GM13976 (cell line): ENCODE measurements around the gene PWWP2B.
"Not testable (repeated sequence)": the region's sequence is repeated elsewhere in the genome, so short reads cannot be mapped to it uniquely, and the experiment has no call there.

Source experiments
- DNase-seq: peaks from one replicate; pipeline ENCODE4 v3.0.0; 2012; ENCODE audit warnings: low spot score
- in situ Hi-C: fragments of 300-500 bp; cut with MboI; formaldehyde crosslinking; loops from one replicate; pipeline ENCODE4 v1.12.0; 2022; ENCODE audit warnings: low sequenced_read_pairs, mixed read lengths, inconsistent platforms; ENCODE audit not compliant: unreplicated experiment
- TF ChIP-seq, protein P1 (sequence below): IDR thresholded peaks from 2 replicates; pipeline ENCODE4 v1.5.1; 2012; ENCODE audit warnings: borderline replicate concordance, mild to moderate bottlenecking; ENCODE audit not compliant: insufficient read depth; ENCODE audit errors: extremely low read depth, missing control alignments, control extremely low read depth

Gene PWWP2B

DNA sequence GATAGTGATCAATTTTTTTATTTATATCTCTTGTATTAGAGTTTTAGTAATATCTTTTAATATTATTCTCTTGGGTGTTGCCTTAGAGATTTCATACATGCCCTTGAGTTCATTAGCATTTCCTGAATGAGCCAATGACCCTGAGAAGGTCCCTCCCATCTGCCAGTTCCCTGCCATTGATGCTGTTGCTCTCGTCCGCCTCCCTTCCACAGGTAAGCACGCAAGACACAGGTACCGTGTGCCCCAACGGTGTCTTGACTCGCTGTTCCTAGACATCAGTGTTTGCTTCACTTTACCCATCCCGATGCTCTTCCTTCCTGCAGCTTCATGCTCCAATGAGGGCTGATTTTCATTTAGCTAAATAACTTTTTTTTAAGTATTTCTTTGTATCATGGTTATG lies 19.7 kb upstream of the PWWP2B start:
- no peak for DNase-seq
- in situ Hi-C loops, result no loop called here
- TF ChIP-seq, protein P1, sequence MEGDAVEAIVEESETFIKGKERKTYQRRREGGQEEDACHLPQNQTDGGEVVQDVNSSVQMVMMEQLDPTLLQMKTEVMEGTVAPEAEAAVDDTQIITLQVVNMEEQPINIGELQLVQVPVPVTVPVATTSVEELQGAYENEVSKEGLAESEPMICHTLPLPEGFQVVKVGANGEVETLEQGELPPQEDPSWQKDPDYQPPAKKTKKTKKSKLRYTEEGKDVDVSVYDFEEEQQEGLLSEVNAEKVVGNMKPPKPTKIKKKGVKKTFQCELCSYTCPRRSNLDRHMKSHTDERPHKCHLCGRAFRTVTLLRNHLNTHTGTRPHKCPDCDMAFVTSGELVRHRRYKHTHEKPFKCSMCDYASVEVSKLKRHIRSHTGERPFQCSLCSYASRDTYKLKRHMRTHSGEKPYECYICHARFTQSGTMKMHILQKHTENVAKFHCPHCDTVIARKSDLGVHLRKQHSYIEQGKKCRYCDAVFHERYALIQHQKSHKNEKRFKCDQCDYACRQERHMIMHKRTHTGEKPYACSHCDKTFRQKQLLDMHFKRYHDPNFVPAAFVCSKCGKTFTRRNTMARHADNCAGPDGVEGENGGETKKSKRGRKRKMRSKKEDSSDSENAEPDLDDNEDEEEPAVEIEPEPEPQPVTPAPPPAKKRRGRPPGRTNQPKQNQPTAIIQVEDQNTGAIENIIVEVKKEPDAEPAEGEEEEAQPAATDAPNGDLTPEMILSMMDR, result no peak

DNA sequence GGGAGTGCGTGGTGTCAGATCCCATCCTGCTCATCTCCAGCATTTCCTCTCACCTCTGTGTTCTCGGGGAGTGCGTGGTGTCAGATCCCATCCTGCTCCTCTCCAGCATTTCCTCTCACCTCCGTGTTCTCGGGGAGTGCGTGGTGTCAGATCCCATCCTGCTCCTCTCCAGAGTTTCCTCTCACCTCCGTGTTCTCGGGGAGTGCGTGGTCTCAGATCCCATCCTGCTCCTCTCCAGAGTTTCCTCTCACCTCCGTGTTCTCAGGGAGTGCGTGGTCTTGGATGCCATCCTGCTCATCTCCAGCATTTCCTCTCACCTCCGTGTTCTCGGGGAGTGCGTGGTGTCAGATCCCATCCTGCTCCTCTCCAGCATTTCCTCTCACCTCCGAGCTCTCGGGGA lies 18.0 kb upstream of the PWWP2B start:
- DNase-seq, in situ Hi-C loops: not testable (repeated sequence)

DNA sequence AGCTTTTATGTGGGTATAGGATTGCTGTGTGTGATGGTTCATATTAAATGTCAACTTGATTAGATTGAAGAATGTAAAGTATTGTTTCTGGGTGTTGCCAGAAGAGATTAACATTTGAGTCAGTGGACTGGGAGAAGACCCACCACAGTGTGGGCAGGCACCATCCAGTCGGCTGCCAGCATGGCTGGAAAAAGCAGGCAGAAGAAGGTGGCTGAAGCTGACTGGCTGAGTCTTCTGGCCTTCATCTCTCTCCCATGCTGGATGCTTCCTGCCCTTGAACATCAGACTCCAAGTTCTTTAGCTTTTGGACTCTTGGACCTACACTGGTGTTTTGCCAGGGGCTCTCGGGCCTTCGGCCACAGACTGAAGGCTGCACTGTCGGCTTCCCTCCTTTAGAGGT lies 16.0 kb upstream of the PWWP2B start:
- in situ Hi-C loops, result not testable (repeated sequence)

DNA sequence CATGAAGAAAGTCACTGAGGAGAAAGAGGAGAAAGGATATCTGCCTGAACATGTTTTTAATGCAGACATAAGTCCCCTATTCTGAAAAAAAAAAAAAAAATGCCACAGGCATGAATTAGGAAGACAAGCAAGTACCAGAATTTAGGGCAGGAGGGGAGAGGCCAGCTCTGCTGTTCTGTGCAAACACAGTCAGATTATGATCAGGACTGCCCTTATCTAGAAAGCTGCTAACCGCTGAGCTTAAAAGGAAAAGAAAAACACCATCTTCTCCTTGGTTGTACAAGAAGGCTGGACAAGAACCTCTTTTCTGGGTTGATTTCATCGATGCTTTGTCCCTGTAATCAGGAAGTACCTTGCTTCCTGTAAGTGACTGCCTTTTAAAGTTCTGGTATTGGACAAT lies 15.3 kb upstream of the PWWP2B start:
- in situ Hi-C loops, result no loop called here
- no peak for DNase-seq
- TF ChIP-seq, protein P1, result no peak

More for the DNA sequence above, 16.0 kb upstream of the PWWP2B start:
- DNase-seq, result not testable (repeated sequence)

DNA sequence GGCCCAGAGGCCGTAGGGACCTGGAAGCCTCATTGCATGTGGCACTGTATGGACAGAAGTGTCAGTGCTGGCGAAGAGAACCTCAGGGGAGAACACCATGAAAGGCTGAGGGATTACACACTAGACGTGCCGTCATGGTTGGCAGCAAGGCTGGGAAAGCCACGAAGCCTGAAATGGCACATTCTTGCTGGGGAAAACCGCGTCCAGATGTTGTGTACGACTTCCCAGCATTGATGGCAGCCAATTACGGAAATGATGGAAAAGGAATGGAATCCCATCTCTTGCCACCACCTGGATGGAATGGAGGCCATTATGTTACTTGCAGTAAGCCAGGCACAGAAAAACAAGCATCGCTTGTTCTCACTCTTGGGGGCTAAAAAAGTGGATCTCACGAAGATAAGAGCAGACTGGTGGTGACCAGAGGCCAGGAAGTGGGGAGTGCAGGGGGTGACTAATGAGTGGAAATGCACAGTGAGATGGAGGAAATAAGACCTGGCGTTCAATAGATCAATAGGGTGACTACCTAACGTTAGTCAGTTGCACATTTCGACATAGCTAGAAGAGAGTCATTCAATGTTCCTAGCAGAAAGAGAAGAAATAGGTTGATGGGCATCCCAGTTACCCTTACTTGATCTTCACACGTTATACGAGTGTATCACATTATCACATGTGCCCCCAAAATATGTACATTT lies 14.6 kb upstream of the PWWP2B start:
- in situ Hi-C loops, result no loop called here
- TF ChIP-seq, protein P1, result no peak
- no peak for DNase-seq

DNA sequence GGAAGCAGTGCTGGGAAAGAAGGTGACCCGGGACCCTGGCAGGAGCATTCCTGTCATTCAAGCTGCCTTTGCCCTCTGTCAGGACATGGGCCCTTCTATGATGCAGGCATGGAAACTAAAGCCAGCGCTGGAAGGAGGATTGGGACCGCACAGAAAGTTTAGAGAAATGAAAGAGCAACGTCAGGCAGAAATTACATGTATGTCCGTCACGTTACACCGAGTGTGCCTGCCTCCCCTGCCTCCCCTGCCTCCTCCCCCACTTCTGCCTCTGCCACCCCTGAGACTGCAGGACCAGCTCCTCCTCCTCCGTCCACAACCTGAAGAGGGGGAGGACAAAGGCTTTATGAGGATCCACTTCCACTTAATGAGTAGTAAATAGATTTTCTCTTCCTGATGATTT lies 13.9 kb upstream of the PWWP2B start:
- TF ChIP-seq, protein P1, result no peak
- no peak for DNase-seq
- in situ Hi-C loops, result no loop called here

DNA sequence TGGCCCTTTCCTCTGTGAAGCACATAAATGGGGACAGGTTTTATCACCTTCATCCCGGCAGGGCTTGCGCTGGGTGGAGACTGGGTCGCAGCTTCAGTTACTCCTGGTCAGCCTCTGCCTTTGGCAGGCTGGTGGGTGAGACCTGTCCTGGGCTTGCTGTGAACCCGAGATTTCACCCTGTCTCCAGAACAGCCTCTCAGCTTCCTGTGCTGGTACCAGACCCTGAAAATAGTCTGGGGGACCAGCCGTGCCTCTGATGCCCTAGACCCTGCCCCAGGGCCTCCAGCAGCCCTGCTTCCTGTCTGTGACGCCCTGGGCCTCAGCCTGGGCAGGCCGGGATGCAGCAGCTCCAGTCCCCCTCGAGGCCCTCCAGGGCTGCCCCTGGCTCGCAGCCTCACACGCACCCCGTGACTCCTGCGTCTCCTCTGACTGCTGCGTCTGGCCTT lies 13.2 kb upstream of the PWWP2B start:
- no peak for DNase-seq
- in situ Hi-C loops, result no loop called here
- TF ChIP-seq, protein P1, result no peak
